Upper lobe of left lung (tissue), 6 donors: ENCODE data around the gene RCSD1. TPM values are rescaled to one million over a fixed set of nuclear protein-coding genes. Genes with fewer than 3 reads are reported as not detected.

Source experiments
- ATAC-seq, 2 donors: fragments of 200-7000 bp; cut with Tn5 transposase; one replicate each; pipeline ENCODE4 v1.9.1; 2022; ENCODE audit warnings: mild to moderate bottlenecking in 2 of 2, moderate library complexity in 2 of 2; ENCODE audit not compliant: low FRiP score in 2 of 2
- DNase-seq, 2 donors: peaks; one replicate each; pipeline ENCODE4 v3.0.0-alpha.2; 2019 to 2020
- H3K27ac ChIP-seq, 4 donors: fragments of 200-600 bp; sonication (generic); one replicate each; pipeline ENCODE4 v1.5.1; 2016 to 2019
- H3K27me3 ChIP-seq, 4 donors: fragments of 200-600 bp; sonication (generic); one replicate each; pipeline ENCODE4 v1.5.1; 2017 to 2019
- H3K36me3 ChIP-seq, 4 donors: fragments of 200-600 bp; sonication (generic); one replicate each; pipeline ENCODE4 v1.5.1; 2016 to 2019
- H3K4me1 ChIP-seq, 4 donors: fragments of 200-600 bp; sonication (generic); one replicate each; pipeline ENCODE4 v1.5.1; 2018 to 2019
- H3K4me3 ChIP-seq, 4 donors: fragments of 200-600 bp; sonication (generic); one replicate each; pipeline ENCODE4 v1.5.1; 2017 to 2019; ENCODE audit warnings: mild to moderate bottlenecking in 2 of 4, moderate library complexity in 1 of 4
- H3K9me3 ChIP-seq, 4 donors: fragments of 200-600 bp; sonication (generic); one replicate each; pipeline ENCODE4 v1.5.1; 2018 to 2019
- EP300 ChIP-seq, 4 donors: sonication (generic); formaldehyde crosslinking; IDR thresholded peaks; one replicate each; pipeline ENCODE4 v1.5.1; 2017; ENCODE audit warnings: antibody characterized with exemption in 4 of 4, control low read depth in 2 of 4
- POLR2A ChIP-seq, 4 donors: fragments of 450-650 bp; IDR thresholded peaks; one replicate each; pipeline ENCODE4 v1.5.1; 2016 to 2017; ENCODE audit warnings: antibody characterized with exemption in 4 of 4, mild to moderate bottlenecking in 2 of 4
- POLR2AphosphoS5 ChIP-seq, 2 donors: sonication (generic); formaldehyde crosslinking; IDR thresholded peaks; one replicate each; pipeline ENCODE4 v1.5.1; 2017; ENCODE audit warnings: antibody characterized with exemption in 2 of 2
- WGBS, 2 donors: methylation state at CpG; one replicate each; pipeline ENCODE4 v1.1.5; 2017 to 2018; 5-methylcytosine and 5-hydroxymethylcytosine counted together
- total RNA-seq, 6 donors: library from RNA; depleted of rRNA in 4 of 6; stranded (reverse); fragments of >200 nt in 4 of 6; gene quantifications; one replicate each; pipeline versions ENCODE4 v1.1.0 to v1.2.1, GENCODE V29; 2016 to 2021
- TF ChIP-seq, protein P1 (sequence below), 6 experiments: fragments of 450-650 bp in 4 of 6; fragments of 200-600 bp in 2 of 6; sonication (generic) in 2 of 6; IDR thresholded peaks; one replicate each; pipeline ENCODE4 v1.5.1; 2016 to 2019; ENCODE audit warnings: antibody characterized with exemption in 6 of 6
- donor health status: DM: no; HTN: no; CAD: no; lungs with moderate emphysema.
- donor health status: DM: no; HTN: yes; CAD: no; lungs with severe emphysema.

The RCSD1 gene
- total RNA-seq, 6 donors from 2014 or later, result 10.7 to 27.2 (median 18.1) TPM

DNA sequence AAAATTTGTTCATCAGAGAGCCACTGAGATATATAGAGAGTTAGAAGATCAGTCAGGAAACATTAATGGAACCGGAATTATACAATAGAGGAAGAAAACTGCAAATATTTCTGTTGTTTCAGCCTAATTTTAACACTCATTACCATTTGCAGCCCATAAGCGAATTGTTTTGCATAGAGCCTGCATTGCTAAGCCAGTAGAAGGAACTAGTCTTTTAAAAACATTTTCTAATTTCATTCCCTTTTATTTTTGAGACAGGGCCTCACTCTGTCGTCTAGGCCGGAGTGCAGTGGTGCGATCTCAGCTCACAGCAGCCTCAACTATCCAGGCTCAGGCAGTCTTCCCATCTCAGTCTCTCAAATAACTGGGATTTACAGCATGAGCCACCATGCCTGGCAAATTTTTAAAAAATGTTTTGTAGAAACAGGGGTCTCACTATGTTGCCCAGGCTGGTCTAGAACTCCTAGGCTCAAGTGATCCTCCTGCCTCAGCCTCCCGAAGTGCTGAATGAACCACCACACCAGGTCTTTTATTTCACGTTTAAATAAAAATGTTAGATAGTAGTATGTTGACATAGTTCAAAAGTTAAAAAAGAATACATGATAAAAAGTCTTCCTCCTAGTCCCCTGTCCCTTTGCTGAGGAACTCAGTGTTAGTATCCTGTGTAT lies 117.1 kb downstream of the RCSD1 start:
- TF ChIP-seq, protein P1, sequence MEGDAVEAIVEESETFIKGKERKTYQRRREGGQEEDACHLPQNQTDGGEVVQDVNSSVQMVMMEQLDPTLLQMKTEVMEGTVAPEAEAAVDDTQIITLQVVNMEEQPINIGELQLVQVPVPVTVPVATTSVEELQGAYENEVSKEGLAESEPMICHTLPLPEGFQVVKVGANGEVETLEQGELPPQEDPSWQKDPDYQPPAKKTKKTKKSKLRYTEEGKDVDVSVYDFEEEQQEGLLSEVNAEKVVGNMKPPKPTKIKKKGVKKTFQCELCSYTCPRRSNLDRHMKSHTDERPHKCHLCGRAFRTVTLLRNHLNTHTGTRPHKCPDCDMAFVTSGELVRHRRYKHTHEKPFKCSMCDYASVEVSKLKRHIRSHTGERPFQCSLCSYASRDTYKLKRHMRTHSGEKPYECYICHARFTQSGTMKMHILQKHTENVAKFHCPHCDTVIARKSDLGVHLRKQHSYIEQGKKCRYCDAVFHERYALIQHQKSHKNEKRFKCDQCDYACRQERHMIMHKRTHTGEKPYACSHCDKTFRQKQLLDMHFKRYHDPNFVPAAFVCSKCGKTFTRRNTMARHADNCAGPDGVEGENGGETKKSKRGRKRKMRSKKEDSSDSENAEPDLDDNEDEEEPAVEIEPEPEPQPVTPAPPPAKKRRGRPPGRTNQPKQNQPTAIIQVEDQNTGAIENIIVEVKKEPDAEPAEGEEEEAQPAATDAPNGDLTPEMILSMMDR (IDR thresholded peaks at IDR 0.05), result no peak
- TF ChIP-seq POLR2A (IDR thresholded peaks at IDR 0.05) (no peak), EP300 (IDR thresholded peaks at IDR 0.05) (no peak), POLR2AphosphoS5 (IDR thresholded peaks at IDR 0.05) (no peak)
- H3K4me3 ChIP-seq, result no peak overlapping the region
- 88 to 89% methylated on average over 7 of the region's 7 CpGs for WGBS, 2 donors
- H3K9me3 ChIP-seq, result no peaks in the 10 kb centered on the region
- no peaks in the 10 kb centered on the region for H3K27me3 ChIP-seq
- H3K27ac ChIP-seq, result no peak overlapping the region
- DNase-seq (no peak), ATAC-seq (no peak)
- peaks cover 5 to 13% (median 8%) of the 10 kb centered on the region in 4 donors for H3K4me1 ChIP-seq
- no peaks in the 10 kb centered on the region for H3K36me3 ChIP-seq

DNA sequence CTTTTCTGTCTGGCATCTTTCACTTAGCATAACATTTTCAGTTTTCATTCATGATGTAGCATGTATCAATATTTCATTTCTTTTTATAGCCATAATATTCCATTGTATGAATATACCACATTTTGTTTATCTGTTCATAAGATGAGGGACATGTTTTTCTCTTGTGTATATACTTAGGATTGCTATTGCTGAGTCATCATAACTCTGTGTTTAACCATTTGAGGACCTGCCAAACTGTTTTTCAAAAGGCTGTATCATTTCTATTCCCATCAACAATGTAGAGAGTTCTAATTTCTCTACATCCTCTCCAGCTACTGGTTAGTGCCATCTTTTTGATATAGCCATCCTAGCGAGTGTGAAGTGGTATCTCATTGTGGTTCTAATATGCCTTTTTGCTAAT lies 118.0 kb downstream of the RCSD1 start:
- Histone ChIP-seq H3K9me3 (no peaks in the 10 kb centered on the region), H3K27ac (no peak overlapping the region), H3K36me3 (no peaks in the 10 kb centered on the region), H3K27me3 (no peaks in the 10 kb centered on the region), H3K4me3 (no peak overlapping the region), H3K4me1 (peaks cover 10 to 18% (median 14%) of the 10 kb centered on the region in 4 donors)
- WGBS, 2 donors, result 97 to 100% methylated on average over 1 of the region's 1 CpG
- no peak for DNase-seq
- ATAC-seq, result no peak
- TF ChIP-seq, protein P1 (IDR thresholded peaks at IDR 0.05), result no peak
- TF ChIP-seq POLR2A (IDR thresholded peaks at IDR 0.05) (no peak), POLR2AphosphoS5 (IDR thresholded peaks at IDR 0.05) (no peak)

DNA sequence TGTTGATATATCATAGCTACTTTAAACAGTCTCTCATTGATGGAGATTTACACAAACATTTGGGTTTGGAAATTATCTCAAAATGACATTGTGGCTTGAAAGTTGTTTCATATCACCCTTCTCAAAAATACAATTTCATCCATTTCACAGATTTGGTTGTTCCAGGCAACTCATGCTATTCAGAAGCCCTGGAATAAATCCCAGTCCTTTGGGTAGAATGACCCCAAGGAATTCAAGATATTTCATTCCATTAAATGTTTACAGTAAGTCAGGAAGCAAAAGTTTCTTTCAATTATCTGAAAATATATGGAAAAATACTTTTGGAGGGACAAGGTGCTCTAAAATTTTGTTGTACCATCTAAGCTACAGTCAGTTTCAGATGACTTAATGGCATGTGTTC lies 118.9 kb downstream of the RCSD1 start:
- Histone ChIP-seq H3K27ac (peak overlapping the region in 1 of 4 donors; percentile 0), H3K9me3 (no peaks in the 10 kb centered on the region), H3K4me1 (peaks cover 13 to 21% (median 19%) of the 10 kb centered on the region in 4 donors), H3K4me3 (no peak overlapping the region), H3K36me3 (no peaks in the 10 kb centered on the region), H3K27me3 (no peaks in the 10 kb centered on the region)
- no peak for DNase-seq
- TF ChIP-seq EP300 (IDR thresholded peaks at IDR 0.05) (no peak), POLR2A (IDR thresholded peaks at IDR 0.05) (no peak), POLR2AphosphoS5 (IDR thresholded peaks at IDR 0.05) (no peak)
- TF ChIP-seq, protein P1 (IDR thresholded peaks at IDR 0.05), result no peak
- ATAC-seq, result no peak

DNA sequence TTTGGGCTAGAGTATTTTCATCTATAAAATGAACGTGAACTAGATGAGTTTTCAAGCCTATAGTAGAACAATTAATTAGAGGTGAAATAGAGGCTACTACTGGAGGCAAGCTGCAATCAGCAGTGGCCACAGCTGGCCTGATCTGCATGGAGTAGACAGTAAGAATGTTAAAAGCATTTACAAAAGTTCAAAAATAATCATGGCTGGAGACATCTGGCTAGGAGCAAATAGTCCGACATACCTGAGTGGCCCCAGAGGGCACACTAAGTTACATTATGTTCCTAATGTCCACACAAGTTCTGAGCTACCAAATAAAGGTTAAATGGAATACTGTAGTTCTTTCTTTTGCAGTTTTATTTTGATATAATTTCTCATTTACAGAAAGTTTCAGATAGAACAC lies 119.7 kb downstream of the RCSD1 start:
- ATAC-seq (no peak), DNase-seq (no peak)
- 70 to 71% methylated on average over 2 of the region's 2 CpGs for WGBS, 2 donors
- peaks cover 13 to 21% (median 19%) of the 10 kb centered on the region in 4 donors for H3K4me1 ChIP-seq
- H3K27ac ChIP-seq, result peak overlapping the region in 1 of 4 donors; percentile 0
- no peaks in the 10 kb centered on the region for H3K27me3 ChIP-seq
- H3K36me3 ChIP-seq, result no peaks in the 10 kb centered on the region
- no peak overlapping the region for H3K4me3 ChIP-seq
- no peaks in the 10 kb centered on the region for H3K9me3 ChIP-seq
- TF ChIP-seq, protein P1 (IDR thresholded peaks at IDR 0.05), result no peak
- TF ChIP-seq POLR2AphosphoS5 (IDR thresholded peaks at IDR 0.05) (no peak), EP300 (IDR thresholded peaks at IDR 0.05) (no peak), POLR2A (IDR thresholded peaks at IDR 0.05) (no peak)

DNA sequence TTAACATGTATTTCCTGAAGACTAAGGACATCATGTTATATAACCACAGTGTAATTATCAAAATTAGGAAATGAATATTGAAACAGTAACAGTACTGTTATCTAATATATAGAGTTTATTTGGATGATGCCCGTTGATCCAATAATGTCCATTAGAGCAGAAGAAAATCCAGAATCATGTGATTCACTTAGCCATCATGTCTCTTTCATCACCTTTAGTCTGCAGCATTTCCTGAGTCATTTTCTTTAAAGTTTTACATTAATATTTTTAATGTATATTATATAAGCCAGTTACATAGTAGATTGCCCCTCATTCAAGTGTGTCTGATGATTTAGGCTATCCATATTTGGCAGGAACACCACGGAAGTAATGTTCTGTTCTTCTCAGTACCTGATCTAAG lies 120.6 kb downstream of the RCSD1 start:
- ATAC-seq (no peak), DNase-seq (no peak)
- Histone ChIP-seq H3K27ac (no peak overlapping the region), H3K4me3 (no peak overlapping the region), H3K9me3 (no peaks in the 10 kb centered on the region), H3K27me3 (no peaks in the 10 kb centered on the region), H3K36me3 (no peaks in the 10 kb centered on the region), H3K4me1 (peaks cover 13 to 21% (median 19%) of the 10 kb centered on the region in 4 donors)
- TF ChIP-seq POLR2A (IDR thresholded peaks at IDR 0.05) (no peak), POLR2AphosphoS5 (IDR thresholded peaks at IDR 0.05) (no peak), EP300 (IDR thresholded peaks at IDR 0.05) (no peak)
- TF ChIP-seq, protein P1 (IDR thresholded peaks at IDR 0.05), result no peak
- WGBS, 2 donors, result 88 to 93% methylated on average over 2 of the region's 2 CpGs
